H9 (cell line): ENCODE measurements around the gene CYFIP1. TPM values are rescaled to one million over a fixed set of nuclear protein-coding genes. Genes with fewer than 3 reads are reported as not detected.

Experiments used
- DNase-seq: peaks from one replicate; pipeline ENCODE4 v3.0.0-alpha.2; 2017
- H2AFZ ChIP-seq: one replicate; pipeline ENCODE4 v1.6.1; 2013; ENCODE audit warnings: mild to moderate bottlenecking, low read length, control low read depth, moderate library complexity
- H2AK5ac ChIP-seq: 2 replicates; pipeline ENCODE4 v1.6.1; 2013; ENCODE audit warnings: low read length, control low read depth, mixed read lengths; ENCODE audit not compliant: insufficient read length
- H2BK120ac ChIP-seq: one replicate; pipeline ENCODE4 v1.6.1; 2013; ENCODE audit warnings: low read depth, mild to moderate bottlenecking, low read length, control low read depth, inconsistent platforms; ENCODE audit not compliant: poor library complexity, severe bottlenecking
- H2BK12ac ChIP-seq: 2 replicates; pipeline ENCODE4 v1.6.1; 2013; ENCODE audit warnings: low read length, control low read depth, mixed read lengths, low read depth; ENCODE audit not compliant: insufficient read length
- H2BK15ac ChIP-seq: 2 replicates; pipeline ENCODE4 v1.6.1; 2013; ENCODE audit warnings: low read depth, low read length, control low read depth
- H2BK20ac ChIP-seq: one replicate; pipeline ENCODE4 v1.6.1; 2013; ENCODE audit warnings: low read depth, mild to moderate bottlenecking, low read length, control low read depth, inconsistent platforms; ENCODE audit not compliant: poor library complexity, severe bottlenecking
- H2BK5ac ChIP-seq: 2 replicates; pipeline ENCODE4 v1.6.1; 2013; ENCODE audit warnings: low read length, control low read depth, mixed read lengths; ENCODE audit not compliant: insufficient read length
- H3K14ac ChIP-seq: 2 replicates; pipeline ENCODE4 v1.6.1; 2013; ENCODE audit warnings: low read length, control low read depth; ENCODE audit not compliant: insufficient read depth
- H3K18ac ChIP-seq: 2 replicates; pipeline ENCODE4 v1.6.1; 2013; ENCODE audit warnings: low read depth, mild to moderate bottlenecking, mixed read lengths, low read length, control low read depth; ENCODE audit not compliant: insufficient read length
- H3K23ac ChIP-seq: 2 replicates; pipeline ENCODE4 v1.6.1; 2013; ENCODE audit warnings: low read length, control low read depth, mixed read lengths, low read depth; ENCODE audit not compliant: insufficient read length
- H3K23me2 ChIP-seq: 2 replicates; pipeline ENCODE4 v1.6.1; 2013; ENCODE audit warnings: low read depth, mild to moderate bottlenecking, mixed read lengths, low read length, control low read depth; ENCODE audit not compliant: insufficient read length, poor library complexity, severe bottlenecking
- H3K27ac ChIP-seq: 2 replicates; pipeline ENCODE4 v1.5.1; 2013; ENCODE audit warnings: low read length, control low read depth, mixed read lengths, low read depth; ENCODE audit not compliant: insufficient read length
- H3K27me3 ChIP-seq: 2 replicates; pipeline ENCODE4 v1.6.1; 2013; ENCODE audit warnings: low read length, control low read depth, inconsistent platforms; ENCODE audit not compliant: insufficient read depth
- H3K4ac ChIP-seq: 2 replicates; pipeline ENCODE4 v1.6.1; 2013; ENCODE audit warnings: low read depth, mild to moderate bottlenecking, control low read depth, inconsistent platforms, low read length, moderate library complexity
- H3K4me1 ChIP-seq: 2 replicates; pipeline ENCODE4 v1.6.1; 2013; ENCODE audit warnings: low read length, control low read depth, inconsistent platforms; ENCODE audit not compliant: insufficient read depth
- H3K4me2 ChIP-seq: 2 replicates; pipeline ENCODE4 v1.6.1; 2013; ENCODE audit warnings: low read length, control low read depth, mixed read lengths; ENCODE audit not compliant: insufficient read length, insufficient read depth
- H3K56ac ChIP-seq: 2 replicates; pipeline ENCODE4 v1.6.1; 2013; ENCODE audit warnings: low read depth, mild to moderate bottlenecking, mixed read lengths, low read length, control low read depth; ENCODE audit not compliant: insufficient read length
- H3K79me1 ChIP-seq: 2 replicates; pipeline ENCODE4 v1.6.1; 2013; ENCODE audit warnings: low read depth, mild to moderate bottlenecking, moderate library complexity, low read length, control low read depth, inconsistent platforms; ENCODE audit not compliant: insufficient read depth, poor library complexity, severe bottlenecking
- H3K79me2 ChIP-seq: 2 replicates; pipeline ENCODE4 v1.6.1; 2013; ENCODE audit warnings: low read length, control low read depth, inconsistent platforms; ENCODE audit not compliant: insufficient read depth
- H3K9ac ChIP-seq: 2 replicates; pipeline ENCODE4 v1.6.1; 2013; ENCODE audit warnings: low read length, control low read depth, mixed read lengths; ENCODE audit not compliant: insufficient read length; ENCODE audit errors: extremely low read depth
- H3K9me3 ChIP-seq: one replicate; pipeline ENCODE4 v1.6.1; 2013; ENCODE audit warnings: low read depth, low read length, inconsistent platforms; ENCODE audit not compliant: control insufficient read depth
- H3T11ph ChIP-seq: one replicate; pipeline ENCODE4 v1.6.1; 2013; ENCODE audit warnings: mild to moderate bottlenecking, low read length, control low read depth, inconsistent platforms
- H4K20me1 ChIP-seq: one replicate; pipeline ENCODE4 v1.6.1; 2013; ENCODE audit not compliant: control insufficient read depth, insufficient read length, insufficient read depth
- H4K5ac ChIP-seq: 2 replicates; pipeline ENCODE4 v1.6.1; 2013; ENCODE audit warnings: low read depth, mild to moderate bottlenecking, mixed read lengths, low read length, control low read depth; ENCODE audit not compliant: insufficient read length
- H4K8ac ChIP-seq: replicated peaks from 2 replicates; pipeline ENCODE4 v1.6.1; 2013; ENCODE audit warnings: low read length, control low read depth, mixed read lengths, low read depth; ENCODE audit not compliant: insufficient read length
- H4K91ac ChIP-seq: 2 replicates; pipeline ENCODE4 v1.6.1; 2013; ENCODE audit warnings: low read depth, mild to moderate bottlenecking, moderate library complexity, mixed read lengths, low read length, control low read depth; ENCODE audit not compliant: insufficient read length
- H3K27ac Mint-ChIP-seq, 3 experiments: 2 replicates in 2 of 3; 3 replicates in 1 of 3; pipeline ENCODE4 v1.8.0; 2020 to 2021; ENCODE audit warnings: mixed read lengths in 3 of 3, mild to moderate bottlenecking in 1 of 3, moderate library complexity in 1 of 3
- H3K27me3 Mint-ChIP-seq: 2 replicates; pipeline ENCODE4 v1.8.0; 2021; ENCODE audit warnings: low read depth, mild to moderate bottlenecking, moderate library complexity, mixed read lengths
- H3K36me3 Mint-ChIP-seq, 3 experiments: 2 replicates in 2 of 3; 3 replicates in 1 of 3; pipeline ENCODE4 v1.8.0; 2020 to 2021; ENCODE audit warnings: low read depth in 3 of 3, mixed read lengths in 3 of 3; ENCODE audit not compliant: insufficient read depth in 1 of 3
- H3K4me1 Mint-ChIP-seq, 2 experiments: 2 replicates each; pipeline ENCODE4 v1.8.0; 2020; ENCODE audit warnings: mixed read lengths in 2 of 2
- H3K4me3 Mint-ChIP-seq, 2 experiments: 2 replicates in 1 of 2; 3 replicates in 1 of 2; pipeline ENCODE4 v1.8.0; 2020 to 2021; ENCODE audit warnings: mild to moderate bottlenecking in 2 of 2, mixed read lengths in 2 of 2, moderate library complexity in 1 of 2
- H3K9me3 Mint-ChIP-seq, 2 experiments: 2 replicates in 1 of 2; 3 replicates in 1 of 2; pipeline ENCODE4 v1.8.0; 2020; ENCODE audit warnings: mild to moderate bottlenecking in 2 of 2, mixed read lengths in 2 of 2, moderate library complexity in 1 of 2
- CTCF ChIP-seq: fragments of 200-600 bp; sonication (generic); conservative IDR thresholded peaks from 3 replicates; pipeline ENCODE4 v1.8.0; 2021; ENCODE audit warnings: antibody characterized with exemption, mild to moderate bottlenecking
- WGBS: extraction: QIAGEN DNeasy Blood & Tissue Kit; methylation state at CpG from one replicate; pipeline ENCODE4 v1.1.7; 2013; ENCODE audit warnings: missing lambda C conversion rate, low lambda C conversion rate, mixed read lengths; ENCODE audit not compliant: insufficient read length; ENCODE audit errors: extremely low coverage; 5-methylcytosine and 5-hydroxymethylcytosine counted together
- total RNA-seq: library from RNA; stranded (reverse); gene quantifications from 2 replicates; pipeline ENCODE4 v1.2.1, GENCODE V29; 2021

CYFIP1 gene
- total RNA-seq, 1 experiment from 2014 or later: 71.2 TPM

- Histone ChIP-seq H3K79me1 (peaks cover 21% of the 10 kb centered on the region), H3K23ac (no peak overlapping the region), H4K8ac (no peak overlapping the region), H3K27me3 (no peaks in the 10 kb centered on the region), H2BK120ac (no peak overlapping the region), H3K4me2 (no peak overlapping the region), H3K14ac (no peak overlapping the region), H3K79me2 (peaks cover 35% of the 10 kb centered on the region; the same call in 1 of the 2 replicates), H3K4ac (no peak overlapping the region), H3T11ph (no peak overlapping the region), H4K20me1 (peaks cover 3% of the 10 kb centered on the region), H4K5ac (no peak overlapping the region), H2AK5ac (no peak overlapping the region), H2BK5ac (no peak overlapping the region), H2BK12ac (no peak overlapping the region), H3K27ac (no peak overlapping the region), H3K9ac (no peak overlapping the region), H3K4me1 (peaks cover 3% of the 10 kb centered on the region), H2BK15ac (no peak overlapping the region), H3K23me2 (no peaks in the 10 kb centered on the region), H3K18ac (no peak overlapping the region), H3K56ac (no peak overlapping the region), H3K9me3 (no peaks in the 10 kb centered on the region), H4K91ac (no peak overlapping the region), H2BK20ac (no peak overlapping the region), H2AFZ (no peak overlapping the region)
- peaks cover 23 to 26% of the 10 kb centered on the region in 2 experiments for H3K4me1 Mint-ChIP-seq
- H3K27ac Mint-ChIP-seq: peak overlapping the region; percentile 42 to 95 (median 93); a peak in 5 of 7 replicates
- H3K9me3 Mint-ChIP-seq: no peaks in the 10 kb centered on the region
- peak; percentile 66 for DNase-seq
- H3K27me3 Mint-ChIP-seq: no peaks in the 10 kb centered on the region
- H3K36me3 Mint-ChIP-seq: peaks cover 31 to 60% (median 40%) of the 10 kb centered on the region in 3 experiments; a peak in 6 of 7 replicates
- peak overlapping the region in 1 of 2 experiments; percentile 58; a peak in 2 of 5 replicates for H3K4me3 Mint-ChIP-seq
- no CpG with 5 or more reads among the region's 2 CpGs for WGBS
- TF ChIP-seq CTCF: no peak
Measured at GRCh38 chr15:22845289-22845900, 134.8 kb downstream of the CYFIP1 start.
